LNCaP clone FGC (cell line): ENCODE measurements around the gene TIMM10.

ENCODE experiments used
- DNase-seq: peaks from one replicate; pipeline ENCODE4 v3.0.0-alpha.2; 2011; ENCODE audit warnings: low read depth
- H3K4me3 ChIP-seq: 2 replicates; pipeline ENCODE4 v1.5.1; 2011; ENCODE audit warnings: mild to moderate bottlenecking, low read depth, low read length, control low read depth
- TF ChIP-seq, protein P1 (sequence below): IDR thresholded peaks from 2 replicates; pipeline ENCODE4 v1.5.1; 2012; ENCODE audit warnings: mild to moderate bottlenecking; ENCODE audit not compliant: control insufficient read depth, insufficient read depth; ENCODE audit errors: extremely low read depth

TIMM10 gene

DNA sequence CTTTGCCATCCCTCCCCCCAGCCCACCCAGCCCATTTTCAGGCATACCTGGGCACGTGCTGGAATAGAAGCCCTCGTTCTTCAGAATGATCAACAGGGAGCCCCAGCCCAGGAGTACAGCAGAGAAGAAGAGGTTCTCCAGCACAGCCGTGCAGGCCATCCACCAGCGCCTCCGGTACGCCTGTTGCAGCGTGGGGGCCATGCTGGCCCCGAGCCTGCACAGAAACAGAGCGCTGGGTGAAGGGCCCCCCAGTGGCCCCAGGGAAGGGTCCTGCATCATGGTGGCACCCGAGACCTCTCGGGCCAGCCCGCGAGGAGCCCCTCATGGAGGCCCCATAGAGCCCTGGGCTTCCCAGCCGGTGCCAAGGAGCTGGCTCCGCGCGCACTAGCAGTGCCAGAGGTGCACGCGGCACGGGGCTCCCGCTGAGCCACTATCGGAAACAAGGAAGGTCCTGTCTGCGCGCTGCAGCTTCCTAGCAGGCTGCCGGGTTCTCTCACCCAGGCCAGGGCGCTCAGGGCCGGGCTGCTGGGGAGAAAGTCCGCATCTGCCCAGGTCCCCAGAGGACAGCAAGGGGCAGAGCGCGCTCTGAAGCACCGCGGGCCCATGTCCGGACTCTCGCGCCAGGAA is 16.5 kb downstream of the TIMM10 start:
- no peak for DNase-seq
- H3K4me3 ChIP-seq: peak overlapping the region; percentile 87
- TF ChIP-seq, protein P1, sequence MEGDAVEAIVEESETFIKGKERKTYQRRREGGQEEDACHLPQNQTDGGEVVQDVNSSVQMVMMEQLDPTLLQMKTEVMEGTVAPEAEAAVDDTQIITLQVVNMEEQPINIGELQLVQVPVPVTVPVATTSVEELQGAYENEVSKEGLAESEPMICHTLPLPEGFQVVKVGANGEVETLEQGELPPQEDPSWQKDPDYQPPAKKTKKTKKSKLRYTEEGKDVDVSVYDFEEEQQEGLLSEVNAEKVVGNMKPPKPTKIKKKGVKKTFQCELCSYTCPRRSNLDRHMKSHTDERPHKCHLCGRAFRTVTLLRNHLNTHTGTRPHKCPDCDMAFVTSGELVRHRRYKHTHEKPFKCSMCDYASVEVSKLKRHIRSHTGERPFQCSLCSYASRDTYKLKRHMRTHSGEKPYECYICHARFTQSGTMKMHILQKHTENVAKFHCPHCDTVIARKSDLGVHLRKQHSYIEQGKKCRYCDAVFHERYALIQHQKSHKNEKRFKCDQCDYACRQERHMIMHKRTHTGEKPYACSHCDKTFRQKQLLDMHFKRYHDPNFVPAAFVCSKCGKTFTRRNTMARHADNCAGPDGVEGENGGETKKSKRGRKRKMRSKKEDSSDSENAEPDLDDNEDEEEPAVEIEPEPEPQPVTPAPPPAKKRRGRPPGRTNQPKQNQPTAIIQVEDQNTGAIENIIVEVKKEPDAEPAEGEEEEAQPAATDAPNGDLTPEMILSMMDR: no peak

DNA sequence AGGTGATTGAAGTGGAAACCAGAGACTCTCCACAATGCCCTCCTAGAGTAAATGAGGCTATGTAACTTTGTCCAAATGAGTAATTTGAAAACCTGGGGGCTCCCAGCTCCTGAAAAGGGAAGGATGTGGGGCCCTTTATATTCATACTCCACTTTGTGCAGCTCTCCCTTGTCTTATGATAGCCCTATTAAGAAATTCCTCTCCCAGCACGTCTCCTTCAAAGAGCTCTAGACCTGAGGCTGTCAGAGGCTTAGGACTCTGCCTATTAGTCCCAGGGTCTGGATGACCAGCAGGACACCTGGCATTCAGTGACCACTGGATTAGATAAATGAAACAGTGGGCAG is 17.1 kb downstream of the TIMM10 start:
- TF ChIP-seq, protein P1: no peak
- no peak for DNase-seq
- H3K4me3 ChIP-seq: peak overlapping the region; percentile 87

DNA sequence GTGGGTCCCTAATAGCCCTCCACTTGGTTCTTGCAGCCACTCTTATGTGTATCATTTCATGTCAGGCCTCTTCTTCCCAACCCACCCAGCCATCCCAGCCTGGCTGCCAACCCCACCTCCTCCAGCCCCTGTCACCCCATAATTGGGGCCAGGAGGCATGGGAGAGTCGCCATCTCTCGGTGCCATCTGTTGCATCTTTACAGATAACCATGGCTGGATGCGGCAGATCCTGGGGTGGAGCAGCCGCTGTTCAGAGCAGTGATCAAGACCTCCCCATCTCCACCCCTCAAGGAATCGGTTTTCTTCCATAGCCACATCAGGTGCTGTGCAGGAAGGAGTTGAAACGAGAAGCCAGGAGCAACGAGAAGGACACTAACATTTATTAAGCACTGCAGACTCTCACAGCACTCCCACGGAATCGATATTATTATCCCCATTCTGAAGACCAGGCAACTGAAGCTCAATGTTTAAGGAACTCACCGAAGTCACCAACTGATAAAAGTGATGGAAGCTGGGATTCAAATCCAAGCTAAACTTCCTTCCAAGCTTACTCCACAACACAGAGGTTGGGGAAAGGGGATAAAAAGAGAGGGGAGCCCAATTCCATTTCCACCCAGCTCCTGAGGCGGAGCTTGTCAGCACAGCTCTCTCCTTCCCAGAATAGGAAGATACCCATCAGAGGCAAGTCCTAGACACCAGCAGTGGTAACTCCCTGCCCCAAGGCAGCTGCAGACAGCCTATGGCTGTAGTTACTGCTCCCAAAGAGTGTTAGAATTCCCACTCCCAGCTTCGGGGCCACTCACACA is 17.7 kb downstream of the TIMM10 start:
- H3K4me3 ChIP-seq: peak overlapping the region; percentile 87; the same call in 1 of the 2 replicates
- no peak for DNase-seq
- TF ChIP-seq, protein P1: no peak

DNA sequence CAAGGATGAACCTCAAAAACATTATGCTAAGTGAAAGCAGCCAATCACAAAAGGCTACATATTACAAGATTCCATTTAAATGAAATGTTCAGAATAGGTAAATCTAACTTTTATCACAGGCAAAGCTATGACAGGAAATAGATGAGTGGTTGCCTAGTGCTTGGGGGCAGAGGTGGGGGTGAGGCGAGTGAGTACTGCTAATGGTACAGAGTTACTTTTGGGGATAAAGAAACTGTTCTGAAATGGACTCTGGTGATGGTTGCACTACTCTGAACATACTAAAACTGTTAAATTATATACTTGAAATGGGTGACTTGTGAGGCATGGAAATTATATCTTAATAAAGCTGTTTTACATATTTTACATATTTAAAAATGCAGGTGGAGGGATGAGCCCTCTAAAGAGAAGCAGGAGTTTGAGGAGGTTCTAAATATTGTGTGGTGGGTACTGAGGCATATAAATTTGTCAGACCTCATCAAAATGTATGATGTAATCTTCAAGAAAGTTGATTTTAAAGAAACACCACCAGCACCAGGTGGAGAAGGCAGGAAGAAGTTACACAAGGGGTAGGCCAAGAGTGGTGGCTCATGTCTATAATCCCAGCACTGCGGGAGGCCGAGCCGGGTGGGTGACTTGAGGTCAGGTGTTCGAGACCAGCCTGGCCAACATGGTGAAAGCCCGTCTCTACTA is 18.7 kb downstream of the TIMM10 start:
- H3K4me3 ChIP-seq: no peak overlapping the region
- DNase-seq: no peak
- TF ChIP-seq, protein P1: no peak

DNA sequence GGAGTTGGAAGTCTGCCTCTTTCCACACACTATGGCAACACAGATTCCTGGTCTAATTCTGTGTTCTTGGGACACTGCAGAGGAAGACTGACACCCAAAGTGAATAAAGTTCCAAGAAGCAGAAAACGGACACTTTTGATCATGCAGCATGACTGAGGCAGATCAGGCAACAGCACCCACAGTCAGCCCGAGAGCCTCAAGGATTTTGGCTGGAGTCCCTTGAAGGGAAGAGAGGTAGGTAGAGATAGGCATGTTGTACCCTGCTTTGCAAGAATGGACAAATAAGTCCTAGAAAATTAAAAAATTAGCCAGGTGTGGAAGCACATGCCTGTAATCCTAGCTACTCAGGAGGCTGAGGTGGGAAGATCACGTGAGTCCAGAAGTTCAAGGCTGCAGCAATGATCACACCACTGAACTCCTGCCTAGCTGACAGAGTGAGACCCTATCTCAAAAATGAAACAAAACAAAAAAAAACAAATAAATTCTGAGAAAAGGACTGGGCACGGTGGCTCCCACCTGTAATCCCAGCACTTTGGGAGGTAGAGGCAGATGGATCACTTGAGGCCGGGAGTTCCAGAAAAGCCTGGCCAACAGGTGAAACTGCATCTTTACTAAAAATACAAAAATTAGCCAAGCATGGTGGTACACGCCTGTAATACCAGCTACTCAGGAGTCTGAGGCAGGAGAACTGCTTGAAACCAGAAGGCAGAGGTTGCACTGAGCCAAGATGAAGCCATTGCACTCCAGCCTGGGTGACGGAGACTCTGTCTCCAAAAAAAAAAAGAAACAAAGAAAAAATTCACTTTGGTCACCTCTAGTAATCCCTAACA is 22.0 kb downstream of the TIMM10 start:
- TF ChIP-seq, protein P1: no peak
- DNase-seq: no peak
- H3K4me3 ChIP-seq: no peak overlapping the region

DNA sequence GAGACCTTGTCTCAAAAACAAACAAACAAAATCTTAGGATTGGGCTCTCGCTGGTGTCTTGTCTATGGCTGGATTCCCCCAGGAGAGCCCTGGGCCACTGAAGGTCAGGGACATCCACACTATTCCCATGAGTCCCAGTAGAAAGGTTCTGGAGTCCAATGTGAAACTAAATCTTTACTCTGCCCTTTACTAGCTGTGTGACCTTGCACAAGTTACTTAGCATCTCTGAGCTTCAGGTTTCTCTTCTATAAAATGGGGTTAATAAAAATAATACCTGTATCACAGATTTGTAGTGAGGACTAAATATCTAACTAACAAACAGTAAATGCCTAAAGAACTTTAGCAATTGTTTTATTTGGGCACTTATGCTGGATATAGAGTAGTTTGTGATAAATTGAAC is 24.0 kb downstream of the TIMM10 start:
- TF ChIP-seq, protein P1: no peak
- no peak overlapping the region for H3K4me3 ChIP-seq
- DNase-seq: no peak
